PC-9 (cell line): Measurements from ENCODE around the gene SYCP2.

Experiments used
- CTCF ChIP-seq: fragments of 200-600 bp; sonication (generic); conservative IDR thresholded peaks from 2 replicates; pipeline ENCODE4 v1.6.1; 2017; ENCODE audit warnings: mixed run types, antibody characterized with exemption, mild to moderate bottlenecking, moderate library complexity
- EZH2 ChIP-seq: fragments of 200-600 bp; sonication (generic); IDR thresholded peaks from 2 replicates; pipeline ENCODE4 v1.8.0; 2017; ENCODE audit warnings: antibody characterized with exemption, low read depth

- TF ChIP-seq CTCF (no peak), EZH2 (no peak)
Observed at GRCh38 chr20:59938221-59938620, 4.8 kb upstream of the SYCP2 start.
